ENCODE data around the gene ADAMTSL5. TPM values are rescaled to one million over a fixed set of nuclear protein-coding genes. Genes with fewer than 3 reads are reported as not detected.
"Not testable (repeated sequence)": the region's sequence is repeated elsewhere in the genome, so short reads cannot be mapped to it uniquely, and the experiment has no call there.

Gene ADAMTSL5
- total RNA-seq, 1 donor from 2014 or later = not detected

- no peak for DNase-seq (ENCODE audit: low read depth in 2 of 2)
Observed at GRCh38 chr19:1481224-1481892, 31.5 kb downstream of the ADAMTSL5 start.

GRCh38 chr19:1478934-1479707, 33.7 kb downstream of the ADAMTSL5 start, which contains the start of gene C19orf25:
Gene C19orf25 (minus strand): TSS chr19:1479215. CDS start chr19:1478903, 312 bp downstream.
- peak; percentile 94 to 95 for DNase-seq (ENCODE audit: low read depth in 2 of 2)

GRCh38 chr19:1477056-1477455, 35.8 kb downstream of the ADAMTSL5 start:
- DNase-seq (ENCODE audit: low read depth in 2 of 2) = not testable (repeated sequence)

- DNase-seq (ENCODE audit: low read depth in 2 of 2) = no peak
Observed at GRCh38 chr19:1475751-1476437, 36.9 kb downstream of the ADAMTSL5 start.

- DNase-seq (ENCODE audit: low read depth in 2 of 2) = no peak
Observed at GRCh38 chr19:1474765-1475351, 38.0 kb downstream of the ADAMTSL5 start.

- DNase-seq (ENCODE audit: low read depth in 2 of 2) = no peak
Observed at GRCh38 chr19:1474011-1474764, 38.6 kb downstream of the ADAMTSL5 start.

- no peak for DNase-seq (ENCODE audit: low read depth in 2 of 2)
Observed at GRCh38 chr19:1473085-1473851, 39.6 kb downstream of the ADAMTSL5 start.

GRCh38 chr19:1472231-1473084, 40.4 kb downstream of the ADAMTSL5 start:
- no peak for DNase-seq (ENCODE audit: low read depth in 2 of 2)

- DNase-seq (ENCODE audit: low read depth in 2 of 2) = no peak
Observed at GRCh38 chr19:1471515-1472160, 41.2 kb downstream of the ADAMTSL5 start.

GRCh38 chr19:1471010-1471514, 41.8 kb downstream of the ADAMTSL5 start:
- no peak for DNase-seq (ENCODE audit: low read depth in 2 of 2)

- DNase-seq (ENCODE audit: low read depth in 2 of 2) = no peak
Observed at GRCh38 chr19:1470305-1471009, 42.4 kb downstream of the ADAMTSL5 start.

GRCh38 chr19:1470055-1470304, 42.8 kb downstream of the ADAMTSL5 start:
- no peak for DNase-seq (ENCODE audit: low read depth in 2 of 2)

- no peak for DNase-seq (ENCODE audit: low read depth in 2 of 2)
Observed at GRCh38 chr19:1469255-1470054, 43.4 kb downstream of the ADAMTSL5 start.

GRCh38 chr19:1468821-1469254, 44.0 kb downstream of the ADAMTSL5 start:
- no peak for DNase-seq (ENCODE audit: low read depth in 2 of 2)

GRCh38 chr19:1468274-1468820, 44.5 kb downstream of the ADAMTSL5 start:
- no peak for DNase-seq (ENCODE audit: low read depth in 2 of 2)

GRCh38 chr19:1467490-1468273, 45.1 kb downstream of the ADAMTSL5 start:
- no peak for DNase-seq (ENCODE audit: low read depth in 2 of 2)

GRCh38 chr19:1467215-1467489, 45.7 kb downstream of the ADAMTSL5 start:
- no peak for DNase-seq (ENCODE audit: low read depth in 2 of 2)
